Stomach (tissue), 9 donors: Measurements from ENCODE around the gene PTBP3. TPM values are rescaled to one million over a fixed set of nuclear protein-coding genes. Genes with fewer than 3 reads are reported as not detected.
"Not testable (repeated sequence)": the region's sequence is repeated elsewhere in the genome, so short reads cannot be mapped to it uniquely, and the experiment has no call there.

Experiments
- DNase-seq, 2 donors: peaks; one replicate each; pipeline versions ENCODE4 v3.0.0 to v3.0.0-alpha.2; 2013 to 2019
- H3K27ac ChIP-seq, 5 donors: fragments of 200-600 bp in 4 of 5; sonication (generic) in 4 of 5; one replicate each; pipeline ENCODE4 v1.5.1; 2013 to 2019; ENCODE audit warnings: mild to moderate bottlenecking in 1 of 5, moderate library complexity in 1 of 5
- H3K27me3 ChIP-seq, 3 donors: fragments of 200-600 bp; sonication (generic); one replicate each; pipeline ENCODE4 v1.5.1; 2017 to 2019; ENCODE audit warnings: mixed run types in 1 of 3
- H3K36me3 ChIP-seq, 4 donors: fragments of 200-600 bp; sonication (generic); 1 replicate in 3 of 4; 2 replicates in 1 of 4; pipeline ENCODE4 v1.5.1; 2016 to 2019
- H3K4me1 ChIP-seq, 4 donors: fragments of 200-600 bp; sonication (generic); one replicate each; pipeline ENCODE4 v1.5.1; 2016 to 2019
- H3K4me3 ChIP-seq, 4 donors: fragments of 200-600 bp; sonication (generic) in 3 of 4; one replicate each; pipeline ENCODE4 v1.5.1; 2016 to 2019; ENCODE audit warnings: mild to moderate bottlenecking in 1 of 4
- H3K9me3 ChIP-seq, 4 donors: fragments of 200-600 bp; sonication (generic); one replicate each; pipeline ENCODE4 v1.5.1; 2016 to 2019
- EP300 ChIP-seq: sonication (generic); formaldehyde crosslinking; IDR thresholded peaks from one replicate; pipeline ENCODE4 v1.6.1; 2017; ENCODE audit warnings: antibody characterized with exemption
- POLR2A ChIP-seq, 4 donors: fragments of 450-650 bp; IDR thresholded peaks; one replicate each; pipeline ENCODE4 v1.6.1; 2016; ENCODE audit warnings: antibody characterized with exemption in 4 of 4, control low read depth in 2 of 4, mild to moderate bottlenecking in 1 of 4, moderate library complexity in 1 of 4
- POLR2AphosphoS5 ChIP-seq, 3 donors: sonication (generic); formaldehyde crosslinking; IDR thresholded peaks; one replicate each; pipeline ENCODE4 v1.6.1; 2016; ENCODE audit warnings: antibody characterized with exemption in 3 of 3
- WGBS, 5 donors: extraction: QIAGEN DNeasy Blood & Tissue Kit in 3 of 5; methylation state at CpG; one replicate each; pipeline versions ENCODE4 v1.1.5 to v1.1.7; 2013 to 2018; 5-methylcytosine and 5-hydroxymethylcytosine counted together
- intact Hi-C: fragments of 100-400 bp; cut with DNase I; formaldehyde crosslinking; loops from one replicate; pipeline ENCODE4 v1.15.1; 2023; ENCODE audit warnings: low total_unique reads
- polyA plus RNA-seq, 3 donors: library from polyadenylated mRNA; stranded (reverse); fragments of 200-250 nt; gene quantifications; one replicate each; pipeline ENCODE4 v1.2.3, GENCODE V29; 2013
- total RNA-seq, 5 donors: library from RNA; depleted of rRNA; stranded (reverse); fragments of >200 nt; gene quantifications; one replicate each; pipeline versions ENCODE4 v1.1.0 to v1.2.3, GENCODE V29; 2014 to 2016
- TF ChIP-seq, protein P1 (sequence below), 7 experiments: fragments of 450-650 bp in 4 of 7; fragments of 200-600 bp in 3 of 7; sonication (generic) in 3 of 7; IDR thresholded peaks; one replicate each; pipeline ENCODE4 v1.5.1; 2016 to 2019; ENCODE audit warnings: antibody characterized with exemption in 7 of 7, control low read depth in 2 of 7, mild to moderate bottlenecking in 1 of 7
- donor health status: healthy with polysubstance abuse.
- donor health status: Bipolar disorder and iron deficiency.
- donor health status: healthy.

PTBP3 gene
- total and polyA plus RNA-seq, 8 donors = 11.7 to 90.7 (median 24.1) TPM

DNA sequence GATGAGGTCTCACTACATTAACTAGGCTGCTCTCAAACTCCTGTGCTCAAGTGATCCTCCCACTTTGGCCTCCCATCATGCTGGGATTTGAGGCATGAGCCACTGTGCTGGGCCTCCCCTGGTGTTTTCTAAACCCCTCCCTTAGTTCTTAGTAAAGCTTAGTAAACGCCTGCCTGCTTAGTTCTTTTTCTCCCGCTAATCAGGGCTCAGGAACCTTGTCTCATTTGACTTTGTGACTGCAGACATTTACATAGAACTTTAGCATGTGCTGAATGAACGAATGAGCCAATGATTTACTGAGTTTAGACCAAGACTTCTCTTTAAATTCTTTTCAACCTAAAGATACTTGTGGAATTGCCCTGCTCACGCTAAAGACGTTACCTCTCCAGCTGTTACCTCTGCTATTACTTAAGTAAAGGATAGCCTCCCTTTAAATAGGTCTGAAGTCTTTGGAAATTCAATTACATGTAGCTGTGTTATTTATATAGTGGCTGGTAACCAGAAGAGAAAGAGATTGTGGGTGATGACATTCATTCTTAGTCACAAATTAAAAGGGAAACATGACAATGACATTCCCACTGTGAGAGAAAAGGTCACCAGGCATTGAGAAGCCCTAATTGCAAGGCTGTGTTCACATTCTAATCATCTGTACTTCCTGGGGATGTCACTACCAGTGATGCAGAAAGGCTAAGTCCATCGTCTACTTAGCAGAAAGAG is 139.7 kb downstream of the PTBP3 start:
- Histone ChIP-seq H3K36me3 (no peaks in the 10 kb centered on the region), H3K27ac (no peak overlapping the region), H3K4me1 (no peaks in the 10 kb centered on the region), H3K9me3 (no peaks in the 10 kb centered on the region), H3K4me3 (no peak overlapping the region), H3K27me3 (no peaks in the 10 kb centered on the region)
- intact Hi-C loops = no loop called here
- WGBS, 5 donors = 73 to 88% (median 85%) methylated on average over 6 of the region's 6 CpGs
- TF ChIP-seq POLR2A (IDR thresholded peaks at IDR 0.05) (no peak), POLR2AphosphoS5 (IDR thresholded peaks at IDR 0.05) (no peak), EP300 (no peak)
- DNase-seq = no peak

DNA sequence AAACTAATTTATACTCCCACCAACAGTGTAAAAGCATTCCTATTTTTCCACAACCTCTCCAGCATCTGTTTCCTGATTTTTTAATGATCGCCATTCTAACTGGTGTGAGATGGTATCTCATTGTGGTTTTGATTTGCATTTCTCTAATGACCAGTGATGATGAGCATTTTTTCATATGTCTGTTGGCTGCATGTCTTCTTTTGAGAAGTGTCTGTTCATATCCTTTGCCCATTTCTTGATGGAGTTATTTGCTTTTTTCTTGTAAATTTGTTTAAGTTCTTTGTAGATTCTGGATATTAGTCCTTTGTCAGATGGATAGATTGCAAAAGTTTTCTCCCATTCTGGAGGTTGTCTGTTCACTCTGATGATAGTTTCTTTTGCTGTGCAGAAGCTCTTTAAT is 143.1 kb downstream of the PTBP3 start:
- H3K4me1 ChIP-seq, H3K9me3 ChIP-seq, H3K36me3 ChIP-seq, DNase-seq, H3K4me3 ChIP-seq, H3K27ac ChIP-seq, H3K27me3 ChIP-seq, intact Hi-C loops: not testable (repeated sequence)
- WGBS, 5 donors = 95 to 100% (median 95%) methylated on average over 1 of the region's 1 CpG

DNA sequence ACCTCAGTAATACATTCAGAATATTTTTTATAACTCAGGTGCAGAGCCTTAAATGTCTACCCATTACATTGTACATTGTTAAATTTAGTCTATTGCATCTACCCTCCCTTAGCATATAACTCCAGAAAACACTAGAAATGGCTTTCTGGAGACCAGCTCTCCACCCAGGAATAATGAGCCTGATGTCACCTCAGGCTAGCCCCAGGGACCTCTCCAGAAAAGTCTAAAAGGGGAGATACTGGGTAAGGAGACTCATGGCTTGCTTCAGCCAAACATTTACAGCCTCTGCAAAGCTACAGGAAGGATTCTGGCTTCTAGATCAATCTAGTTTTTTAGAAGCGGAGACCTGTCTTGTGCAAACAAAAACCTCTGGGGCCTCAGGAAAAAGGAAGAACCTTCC is 144.5 kb downstream of the PTBP3 start:
- intact Hi-C loops = no loop called here
- H3K9me3 ChIP-seq = no peaks in the 10 kb centered on the region
- no peak for DNase-seq
- H3K4me1 ChIP-seq = no peaks in the 10 kb centered on the region
- no peaks in the 10 kb centered on the region for H3K36me3 ChIP-seq
- H3K27ac ChIP-seq = no peak overlapping the region
- H3K4me3 ChIP-seq = no peak overlapping the region
- TF ChIP-seq, protein P1, sequence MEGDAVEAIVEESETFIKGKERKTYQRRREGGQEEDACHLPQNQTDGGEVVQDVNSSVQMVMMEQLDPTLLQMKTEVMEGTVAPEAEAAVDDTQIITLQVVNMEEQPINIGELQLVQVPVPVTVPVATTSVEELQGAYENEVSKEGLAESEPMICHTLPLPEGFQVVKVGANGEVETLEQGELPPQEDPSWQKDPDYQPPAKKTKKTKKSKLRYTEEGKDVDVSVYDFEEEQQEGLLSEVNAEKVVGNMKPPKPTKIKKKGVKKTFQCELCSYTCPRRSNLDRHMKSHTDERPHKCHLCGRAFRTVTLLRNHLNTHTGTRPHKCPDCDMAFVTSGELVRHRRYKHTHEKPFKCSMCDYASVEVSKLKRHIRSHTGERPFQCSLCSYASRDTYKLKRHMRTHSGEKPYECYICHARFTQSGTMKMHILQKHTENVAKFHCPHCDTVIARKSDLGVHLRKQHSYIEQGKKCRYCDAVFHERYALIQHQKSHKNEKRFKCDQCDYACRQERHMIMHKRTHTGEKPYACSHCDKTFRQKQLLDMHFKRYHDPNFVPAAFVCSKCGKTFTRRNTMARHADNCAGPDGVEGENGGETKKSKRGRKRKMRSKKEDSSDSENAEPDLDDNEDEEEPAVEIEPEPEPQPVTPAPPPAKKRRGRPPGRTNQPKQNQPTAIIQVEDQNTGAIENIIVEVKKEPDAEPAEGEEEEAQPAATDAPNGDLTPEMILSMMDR (IDR thresholded peaks at IDR 0.05) = no peak
- TF ChIP-seq EP300 (no peak), POLR2AphosphoS5 (IDR thresholded peaks at IDR 0.05) (no peak), POLR2A (IDR thresholded peaks at IDR 0.05) (no peak)
- 67 to 92% (median 89%) methylated on average over 1 of the region's 1 CpG for WGBS, 5 donors
- H3K27me3 ChIP-seq = no peaks in the 10 kb centered on the region

DNA sequence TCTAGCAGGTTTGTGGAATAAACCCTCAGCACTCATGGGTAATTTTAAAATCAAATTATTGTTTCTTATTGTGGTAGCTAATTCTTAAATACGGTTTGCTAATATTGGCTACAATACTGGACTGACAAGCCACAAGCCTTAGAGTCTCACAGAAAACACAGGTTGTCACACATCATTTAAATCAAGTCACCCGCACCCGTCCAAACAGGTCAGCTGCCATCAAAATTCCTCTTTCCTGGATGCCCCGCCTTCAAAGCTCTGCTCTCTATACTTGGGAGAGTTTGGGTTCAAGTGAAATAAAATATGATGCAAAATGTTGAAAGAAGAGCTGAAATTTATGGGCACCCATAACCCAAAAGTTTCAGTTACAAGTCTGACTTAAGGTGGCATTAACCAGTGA is 146.0 kb downstream of the PTBP3 start:
- no peaks in the 10 kb centered on the region for H3K27me3 ChIP-seq

DNA sequence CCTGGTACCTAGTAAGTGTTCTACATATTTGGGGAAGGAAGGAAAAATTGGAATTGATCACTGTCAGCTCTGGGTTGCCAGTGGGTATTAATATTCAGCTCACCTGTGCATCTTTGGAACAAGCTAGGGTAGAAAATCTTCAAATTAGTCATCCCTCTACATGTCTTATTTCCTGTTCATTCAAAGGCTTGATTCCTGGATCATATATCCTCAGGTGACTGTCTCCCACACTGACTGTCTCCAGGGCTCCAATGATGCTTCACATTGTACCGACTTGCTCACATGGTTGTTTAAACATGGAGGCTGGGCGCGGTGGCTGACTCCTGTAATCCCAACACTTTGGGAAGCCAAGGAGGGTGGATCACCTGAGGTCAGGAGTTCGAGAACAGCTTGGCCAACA is 146.7 kb downstream of the PTBP3 start:
- Histone ChIP-seq H3K36me3 (no peaks in the 10 kb centered on the region), H3K27ac (no peak overlapping the region), H3K4me1 (no peaks in the 10 kb centered on the region), H3K4me3 (no peak overlapping the region), H3K9me3 (no peaks in the 10 kb centered on the region), H3K27me3 (no peaks in the 10 kb centered on the region)
- no peak for DNase-seq
- intact Hi-C loops = no loop called here
- TF ChIP-seq POLR2A (IDR thresholded peaks at IDR 0.05) = no peak
- TF ChIP-seq EP300 = no peak
- TF ChIP-seq, protein P1 (IDR thresholded peaks at IDR 0.05) = no peak
- no peak for TF ChIP-seq POLR2AphosphoS5 (IDR thresholded peaks at IDR 0.05)
- whole genome bisulfite sequencing, 5 donors = 86 to 98% (median 94%) methylated on average over 4 of the region's 4 CpGs

More for the DNA sequence above, 146.0 kb downstream of the PTBP3 start:
- H3K4me1 ChIP-seq = no peaks in the 10 kb centered on the region
- H3K36me3 ChIP-seq = no peaks in the 10 kb centered on the region
- intact Hi-C loops = no loop called here
- H3K9me3 ChIP-seq = no peaks in the 10 kb centered on the region
- TF ChIP-seq, protein P1 (IDR thresholded peaks at IDR 0.05) = no peak
- DNase-seq = no peak
- 78 to 89% (median 82%) methylated on average over 4 of the region's 4 CpGs for WGBS, 5 donors
- no peak overlapping the region for H3K27ac ChIP-seq
- no peak overlapping the region for H3K4me3 ChIP-seq
